Kidney capillary endothelial cell (primary cell): ENCODE measurements around the gene LSAMP.

Source experiments
- DNase-seq: peaks from one replicate; pipeline ENCODE4 v3.0.0-alpha.2; 2018; ENCODE audit warnings: low spot score

The LSAMP gene

GRCh38 chr3:116164039-116164438 is 281.2 kb downstream of the LSAMP start:
- DNase-seq, result no peak

GRCh38 chr3:116161575-116162525 is 283.4 kb downstream of the LSAMP start:
- no peak for DNase-seq

- DNase-seq, result no peak
Measured at GRCh38 chr3:116160594-116160993, 284.7 kb downstream of the LSAMP start.

- DNase-seq, result no peak
Measured at GRCh38 chr3:116155841-116156240, 289.4 kb downstream of the LSAMP start.

GRCh38 chr3:116154389-116154788 is 290.9 kb downstream of the LSAMP start:
- no peak for DNase-seq

- no peak for DNase-seq
Measured at GRCh38 chr3:116153174-116153573, 292.1 kb downstream of the LSAMP start.

- DNase-seq, result no peak
Measured at GRCh38 chr3:116150655-116151167, 294.6 kb downstream of the LSAMP start.

GRCh38 chr3:116148881-116149851 is 296.1 kb downstream of the LSAMP start:
- DNase-seq, result peak; percentile 15

GRCh38 chr3:116145613-116146012 is 299.7 kb downstream of the LSAMP start:
- DNase-seq, result no peak

GRCh38 chr3:116141724-116142123 is 303.6 kb downstream of the LSAMP start:
- DNase-seq, result no peak

- DNase-seq, result peak; percentile 47
Measured at GRCh38 chr3:116140100-116140689, 305.1 kb downstream of the LSAMP start.

- no peak for DNase-seq
Measured at GRCh38 chr3:116139641-116140040, 305.6 kb downstream of the LSAMP start.

GRCh38 chr3:116135457-116136085 is 309.7 kb downstream of the LSAMP start:
- DNase-seq, result no peak

- no peak for DNase-seq
Measured at GRCh38 chr3:116129187-116129946, 315.9 kb downstream of the LSAMP start.

GRCh38 chr3:116127464-116127863 is 317.8 kb downstream of the LSAMP start:
- DNase-seq, result no peak

GRCh38 chr3:116124166-116124565 is 321.1 kb downstream of the LSAMP start:
- DNase-seq, result no peak

GRCh38 chr3:116118475-116119169 is 326.7 kb downstream of the LSAMP start:
- DNase-seq, result no peak

- DNase-seq, result no peak
Measured at GRCh38 chr3:116114586-116114985, 330.7 kb downstream of the LSAMP start.

GRCh38 chr3:116112696-116113095 is 332.6 kb downstream of the LSAMP start:
- DNase-seq, result no peak

GRCh38 chr3:116111765-116112164 is 333.5 kb downstream of the LSAMP start:
- DNase-seq, result no peak
